GM12878 (cell line): ENCODE data around the gene SLC9A8.

ENCODE experiments used
- CREB1 ChIP-seq: IDR thresholded peaks from 2 replicates; pipeline ENCODE4 v1.6.1; 2012; ENCODE audit warnings: low read depth, mild to moderate bottlenecking, inconsistent platforms
- GABPA ChIP-seq: IDR thresholded peaks from 2 replicates; pipeline ENCODE4 v1.6.1; 2014; ENCODE audit warnings: antibody characterized with exemption, low read depth, mild to moderate bottlenecking, inconsistent platforms
- POLR2A ChIP-seq: IDR thresholded peaks from 2 replicates; pipeline ENCODE4 v1.6.1; 2011; ENCODE audit warnings: low read depth, mild to moderate bottlenecking, low read length
- POLR2AphosphoS5 ChIP-seq: IDR thresholded peaks from 2 replicates; pipeline ENCODE4 v1.6.1; 2011; ENCODE audit warnings: mild to moderate bottlenecking, low read length, inconsistent platforms
- SP1 ChIP-seq: IDR thresholded peaks from one replicate; pipeline ENCODE4 v1.6.1; 2011; ENCODE audit warnings: low read depth, low read length
- TF ChIP-seq, protein P1 (sequence below): fragments of 450-650 bp; formaldehyde crosslinking; IDR thresholded peaks from 2 replicates; pipeline ENCODE4 v1.4.0; 2022; ENCODE audit warnings: mild to moderate bottlenecking, moderate library complexity

- TF ChIP-seq SP1: no peak
- TF ChIP-seq POLR2A: no peak
- no peak for TF ChIP-seq POLR2AphosphoS5
- no peak for TF ChIP-seq CREB1
- TF ChIP-seq GABPA: no peak
- TF ChIP-seq, protein P1, sequence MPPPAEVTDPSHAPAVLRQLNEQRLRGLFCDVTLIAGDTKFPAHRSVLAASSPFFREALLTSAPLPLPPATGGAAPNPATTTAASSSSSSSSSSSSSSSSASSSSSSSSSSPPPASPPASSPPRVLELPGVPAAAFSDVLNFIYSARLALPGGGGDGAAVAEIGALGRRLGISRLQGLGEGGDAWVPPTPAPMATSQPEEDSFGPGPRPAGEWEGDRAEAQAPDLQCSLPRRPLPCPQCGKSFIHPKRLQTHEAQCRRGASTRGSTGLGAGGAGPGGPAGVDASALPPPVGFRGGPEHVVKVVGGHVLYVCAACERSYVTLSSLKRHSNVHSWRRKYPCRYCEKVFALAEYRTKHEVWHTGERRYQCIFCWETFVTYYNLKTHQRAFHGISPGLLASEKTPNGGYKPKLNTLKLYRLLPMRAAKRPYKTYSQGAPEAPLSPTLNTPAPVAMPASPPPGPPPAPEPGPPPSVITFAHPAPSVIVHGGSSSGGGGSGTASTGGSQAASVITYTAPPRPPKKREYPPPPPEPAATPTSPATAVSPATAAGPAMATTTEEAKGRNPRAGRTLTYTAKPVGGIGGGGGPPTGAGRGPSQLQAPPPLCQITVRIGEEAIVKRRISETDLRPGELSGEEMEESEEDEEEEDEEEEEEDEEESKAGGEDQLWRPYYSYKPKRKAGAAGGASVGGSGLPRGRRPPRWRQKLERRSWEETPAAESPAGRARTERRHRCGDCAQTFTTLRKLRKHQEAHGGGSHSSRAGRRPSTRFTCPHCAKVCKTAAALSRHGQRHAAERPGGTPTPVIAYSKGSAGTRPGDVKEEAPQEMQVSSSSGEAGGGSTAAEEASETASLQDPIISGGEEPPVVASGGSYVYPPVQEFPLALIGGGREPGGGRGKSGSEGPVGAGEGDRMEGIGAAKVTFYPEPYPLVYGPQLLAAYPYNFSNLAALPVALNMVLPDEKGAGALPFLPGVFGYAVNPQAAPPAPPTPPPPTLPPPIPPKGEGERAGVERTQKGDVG (CRISPR knock-in tag): no peak
Observed at GRCh38 chr20:49779972-49780371, 32.7 kb upstream of the SLC9A8 start.
